Measurements from ENCODE around the gene ZNF595.

GRCh38 chr4:107444-108429 lies 54.6 kb downstream of the ZNF595 start:
- TF ChIP-seq CTCF (IDR thresholded peaks at IDR 0.05) = no peak
- no peak for TF ChIP-seq POLR2A (IDR thresholded peaks at IDR 0.05)
